Karpas-422 (cell line): ENCODE results near the gene DNAJC10. TPM values are rescaled to one million over a fixed set of nuclear protein-coding genes. Genes with fewer than 3 reads are reported as not detected.

Source experiments
- DNase-seq: peaks from one replicate; pipeline ENCODE4 v3.0.0-alpha.2; 2015
- H2AFZ ChIP-seq: fragments of 200-600 bp; sonication (generic); 2 replicates; pipeline ENCODE4 v1.6.1; 2014; ENCODE audit warnings: antibody characterized with exemption, low read length, mixed read lengths
- H3K27ac ChIP-seq: fragments of 200-600 bp; sonication (generic); 2 replicates; pipeline ENCODE4 v1.5.1; 2014; ENCODE audit warnings: mild to moderate bottlenecking, low read length, moderate library complexity
- H3K27me3 ChIP-seq: fragments of 200-600 bp; sonication (generic); 2 replicates; pipeline ENCODE4 v1.6.1; 2014; ENCODE audit warnings: low read length, mixed read lengths
- H3K36me3 ChIP-seq: fragments of 200-600 bp; sonication (generic); 2 replicates; pipeline ENCODE4 v1.6.1; 2014; ENCODE audit warnings: low read length, mixed read lengths; ENCODE audit not compliant: insufficient read depth
- H3K4me1 ChIP-seq: fragments of 200-600 bp; sonication (generic); 2 replicates; pipeline ENCODE4 v1.6.1; 2014; ENCODE audit warnings: mild to moderate bottlenecking, low read length, mixed read lengths
- H3K4me2 ChIP-seq: fragments of 200-600 bp; sonication (generic); 2 replicates; pipeline ENCODE4 v1.6.1; 2014; ENCODE audit warnings: low read length, low read depth, mild to moderate bottlenecking; ENCODE audit not compliant: poor library complexity, severe bottlenecking
- H3K4me3 ChIP-seq: fragments of 200-600 bp; sonication (generic); 2 replicates; pipeline ENCODE4 v1.5.1; 2014; ENCODE audit warnings: mild to moderate bottlenecking, antibody characterized with exemption, low read length, mixed read lengths
- H3K79me2 ChIP-seq: fragments of 200-600 bp; sonication (generic); 2 replicates; pipeline ENCODE4 v1.6.1; 2014; ENCODE audit warnings: mild to moderate bottlenecking, low read length, mixed read lengths
- H3K9ac ChIP-seq: fragments of 200-600 bp; sonication (generic); 2 replicates; pipeline ENCODE4 v1.6.0; 2014; ENCODE audit warnings: low read length
- H3K9me2 ChIP-seq: fragments of 200-600 bp; sonication (generic), shearing (Covaris generic); replicated peaks from 2 replicates; pipeline ENCODE4 v1.6.0; 2014; ENCODE audit warnings: mild to moderate bottlenecking, low read length, moderate library complexity; ENCODE audit not compliant: insufficient read depth
- H3K9me3 ChIP-seq: fragments of 300-700, 200-600 bp; sonication (generic); 2 replicates; pipeline ENCODE4 v1.6.1; 2014; ENCODE audit warnings: low read length, mixed read lengths
- H4K20me1 ChIP-seq: fragments of 200-600 bp; sonication (generic); 2 replicates; pipeline ENCODE4 v1.6.1; 2014; ENCODE audit warnings: mild to moderate bottlenecking, antibody characterized with exemption, low read length, low read depth; ENCODE audit not compliant: insufficient read depth
- total RNA-seq: library from RNA; depleted of rRNA; stranded (reverse); fragments of >200 nt; shearing (Covaris generic); gene quantifications from 2 replicates; pipeline ENCODE4 v1.2.3, GENCODE V29; 2014; ENCODE audit warnings: low replicate concordance

The DNAJC10 gene
- total RNA-seq, 1 experiment from 2014 or later, result 199 TPM

DNA sequence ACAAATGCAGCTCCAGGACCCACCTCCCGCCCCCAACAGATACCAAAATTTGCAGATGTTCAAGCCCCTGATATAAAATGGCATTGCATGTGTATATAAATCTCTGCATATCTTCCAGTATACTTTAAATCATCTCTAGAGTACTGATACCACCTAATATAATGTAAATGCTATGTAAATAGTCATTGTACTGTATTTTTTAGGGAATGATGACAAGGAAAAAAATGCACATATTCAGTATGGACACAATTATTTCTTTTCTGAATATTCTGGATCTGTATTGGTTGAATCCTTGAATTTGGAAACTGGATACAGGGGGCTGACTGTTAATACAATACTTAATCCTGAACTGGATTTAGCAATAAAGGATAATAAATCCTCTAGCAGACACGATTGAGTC is 82.7 kb downstream of the DNAJC10 start:
- H3K27me3 ChIP-seq, result 0 out of 2 replicates have a peak, but pooled peaks cover 2% of the 10 kb centered on the region
- no peaks in the 10 kb centered on the region for H3K79me2 ChIP-seq
- H4K20me1 ChIP-seq, result no peaks in the 10 kb centered on the region
- H2AFZ ChIP-seq, result no peak overlapping the region
- H3K4me2 ChIP-seq, result no peak overlapping the region
- H3K9ac ChIP-seq, result no peak overlapping the region
- H3K9me3 ChIP-seq, result no peaks in the 10 kb centered on the region
- H3K36me3 ChIP-seq, result no peaks in the 10 kb centered on the region
- no peaks in the 10 kb centered on the region for H3K4me1 ChIP-seq
- H3K27ac ChIP-seq, result no peak overlapping the region
- H3K9me2 ChIP-seq, result no peaks in the 10 kb centered on the region
- H3K4me3 ChIP-seq, result no peak overlapping the region
- no peak for DNase-seq

DNA sequence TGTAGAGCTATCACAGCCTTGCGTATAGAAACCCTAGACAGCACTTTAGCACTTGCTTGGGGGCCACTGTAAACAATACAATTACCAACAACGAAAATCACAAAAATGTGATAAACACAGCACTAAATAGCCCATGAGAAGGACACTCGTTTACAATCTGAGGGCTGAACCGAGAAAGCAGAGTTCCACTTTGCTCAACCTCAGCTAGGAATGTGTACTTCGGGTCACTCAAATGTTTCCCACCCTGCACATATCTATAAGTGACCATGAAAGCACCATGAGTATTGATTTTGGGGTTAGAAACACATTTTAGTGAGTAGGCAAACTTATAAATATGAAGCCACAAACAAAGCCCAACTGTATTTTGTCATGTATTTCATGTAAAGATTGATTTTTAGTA is 88.1 kb downstream of the DNAJC10 start:
- Histone ChIP-seq H3K9ac (no peak overlapping the region), H3K4me3 (no peak overlapping the region), H4K20me1 (no peaks in the 10 kb centered on the region), H3K4me2 (no peak overlapping the region), H3K27me3 (0 out of 2 replicates have a peak, but pooled peaks cover 2% of the 10 kb centered on the region), H3K27ac (no peak overlapping the region), H2AFZ (no peak overlapping the region), H3K9me3 (no peaks in the 10 kb centered on the region), H3K9me2 (no peaks in the 10 kb centered on the region), H3K79me2 (no peaks in the 10 kb centered on the region), H3K4me1 (no peaks in the 10 kb centered on the region), H3K36me3 (no peaks in the 10 kb centered on the region)
- DNase-seq, result no peak

DNA sequence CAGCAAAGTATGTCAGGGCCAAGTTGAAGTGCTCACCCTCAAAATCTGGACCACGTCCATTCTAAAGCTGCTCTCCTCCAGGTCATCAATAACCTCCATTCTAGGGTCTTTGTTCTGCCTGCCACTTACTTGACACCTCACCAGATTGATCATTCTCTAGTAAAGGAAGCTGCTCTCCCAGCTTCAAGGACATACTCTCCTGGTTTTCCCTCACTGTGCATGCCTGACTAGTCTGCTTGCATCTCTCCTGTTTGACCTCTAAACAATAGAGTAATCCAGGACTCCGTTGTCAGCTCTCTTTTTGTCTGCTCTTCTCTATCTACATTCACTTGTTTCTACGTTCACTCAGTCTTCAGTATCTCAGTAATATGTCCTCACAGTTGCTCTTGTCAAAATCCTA is 91.3 kb downstream of the DNAJC10 start:
- no peaks in the 10 kb centered on the region for H3K4me1 ChIP-seq
- H3K4me2 ChIP-seq, result no peak overlapping the region
- no peaks in the 10 kb centered on the region for H3K79me2 ChIP-seq
- H4K20me1 ChIP-seq, result no peaks in the 10 kb centered on the region
- no peak overlapping the region for H3K9ac ChIP-seq
- H3K9me3 ChIP-seq, result no peaks in the 10 kb centered on the region
- H3K27ac ChIP-seq, result no peak overlapping the region
- no peak for DNase-seq
- H3K27me3 ChIP-seq, result no peaks in the 10 kb centered on the region
- H3K4me3 ChIP-seq, result no peak overlapping the region
- H3K36me3 ChIP-seq, result no peaks in the 10 kb centered on the region
- no peaks in the 10 kb centered on the region for H3K9me2 ChIP-seq
- H2AFZ ChIP-seq, result no peak overlapping the region

DNA sequence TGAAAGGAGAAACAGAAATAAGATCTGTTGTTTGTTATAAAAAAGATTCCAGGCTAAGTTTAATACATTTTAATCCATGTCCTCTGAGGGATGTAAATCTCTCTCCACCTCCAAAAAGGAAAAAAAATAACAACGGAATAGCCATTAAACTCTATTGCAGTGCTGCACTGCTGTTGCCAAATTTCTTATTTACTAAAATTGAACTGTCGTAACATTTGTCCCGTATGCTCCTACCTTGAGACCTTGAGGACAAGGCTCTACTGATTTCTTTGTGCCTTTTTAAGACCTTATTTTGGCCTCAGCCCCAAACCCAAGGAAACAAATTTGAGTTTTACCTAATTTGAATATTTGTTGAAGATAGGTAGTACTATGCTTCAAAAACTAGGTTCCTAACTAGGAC is 94.0 kb downstream of the DNAJC10 start:
- no peaks in the 10 kb centered on the region for H3K9me2 ChIP-seq
- H3K9me3 ChIP-seq, result no peaks in the 10 kb centered on the region
- H3K79me2 ChIP-seq, result no peaks in the 10 kb centered on the region
- H3K4me2 ChIP-seq, result no peak overlapping the region
- H3K27ac ChIP-seq, result no peak overlapping the region
- no peak overlapping the region for H3K9ac ChIP-seq
- no peak for DNase-seq
- no peak overlapping the region for H3K4me3 ChIP-seq
- no peaks in the 10 kb centered on the region for H3K27me3 ChIP-seq
- no peaks in the 10 kb centered on the region for H4K20me1 ChIP-seq
- H2AFZ ChIP-seq, result no peak overlapping the region
- H3K4me1 ChIP-seq, result no peaks in the 10 kb centered on the region
- H3K36me3 ChIP-seq, result no peaks in the 10 kb centered on the region

DNA sequence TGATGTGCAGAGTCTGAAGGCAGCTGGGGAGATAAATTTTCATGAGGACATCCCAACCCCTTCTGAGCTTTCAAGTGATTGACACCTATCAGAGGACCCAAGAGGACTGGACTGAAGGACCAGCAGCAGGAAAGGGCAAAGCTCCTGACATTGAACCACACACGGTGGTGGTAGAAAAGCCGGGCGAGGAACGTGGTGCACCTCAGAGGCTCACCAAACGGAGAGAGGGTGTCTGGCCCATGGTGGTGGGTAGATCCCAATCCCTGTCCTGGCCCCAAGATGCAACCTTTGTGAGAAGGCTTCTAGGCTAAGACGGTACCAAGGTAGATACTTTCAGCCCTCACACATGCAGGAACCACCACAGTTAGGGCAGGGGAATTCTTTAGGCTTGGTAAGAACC is 98.3 kb downstream of the DNAJC10 start:
- no peaks in the 10 kb centered on the region for H3K79me2 ChIP-seq
- H4K20me1 ChIP-seq, result no peaks in the 10 kb centered on the region
- no peaks in the 10 kb centered on the region for H3K27me3 ChIP-seq
- H3K27ac ChIP-seq, result no peak overlapping the region
- H3K4me2 ChIP-seq, result no peak overlapping the region
- H2AFZ ChIP-seq, result no peak overlapping the region
- H3K36me3 ChIP-seq, result no peaks in the 10 kb centered on the region
- DNase-seq, result no peak
- H3K4me3 ChIP-seq, result no peak overlapping the region
- H3K9ac ChIP-seq, result no peak overlapping the region
- no peaks in the 10 kb centered on the region for H3K4me1 ChIP-seq
- H3K9me2 ChIP-seq, result no peaks in the 10 kb centered on the region
- H3K9me3 ChIP-seq, result no peaks in the 10 kb centered on the region

DNA sequence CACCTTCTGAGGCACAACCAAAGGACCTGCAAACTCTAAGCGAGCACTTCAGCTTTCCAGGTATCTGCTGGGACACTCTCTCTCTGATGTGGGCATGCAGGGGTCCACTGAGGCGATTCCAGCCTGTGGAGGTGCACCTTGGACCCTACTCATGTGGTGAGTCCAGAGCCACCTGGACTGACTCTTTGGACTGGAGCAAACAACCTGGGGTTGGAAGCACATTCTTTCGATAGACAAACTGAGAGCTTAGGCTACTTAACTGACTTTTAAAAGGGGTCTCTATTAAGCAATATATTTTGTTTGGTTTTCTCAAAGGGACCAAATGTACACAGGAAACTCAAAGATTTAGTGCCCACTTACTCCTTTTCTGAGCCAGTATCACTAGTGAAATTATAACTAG is 98.7 kb downstream of the DNAJC10 start:
- Histone ChIP-seq H3K4me1 (no peaks in the 10 kb centered on the region), H3K27ac (no peak overlapping the region), H3K4me2 (no peak overlapping the region), H3K9ac (no peak overlapping the region), H3K9me3 (no peaks in the 10 kb centered on the region), H3K27me3 (no peaks in the 10 kb centered on the region), H2AFZ (no peak overlapping the region), H3K36me3 (no peaks in the 10 kb centered on the region), H4K20me1 (no peaks in the 10 kb centered on the region), H3K4me3 (no peak overlapping the region), H3K79me2 (no peaks in the 10 kb centered on the region), H3K9me2 (no peaks in the 10 kb centered on the region)
- no peak for DNase-seq

DNA sequence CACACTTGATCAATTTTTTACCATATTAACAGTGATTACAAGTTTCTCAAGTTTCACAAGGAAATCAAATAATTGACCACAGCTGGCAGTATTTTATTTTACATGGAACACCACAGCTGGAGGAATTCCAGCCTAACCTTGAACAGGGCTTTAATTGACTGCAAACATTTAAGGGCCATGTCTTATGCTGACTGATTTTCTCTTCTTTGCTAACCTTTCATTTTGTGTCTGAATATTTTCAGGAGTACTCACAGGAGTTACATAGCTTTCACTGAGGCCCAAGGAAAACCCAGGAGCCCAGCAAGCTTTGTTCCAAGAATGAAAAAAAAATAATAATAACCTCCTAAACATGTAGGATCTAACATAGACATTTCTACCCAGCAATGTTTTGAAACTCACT is 100.8 kb downstream of the DNAJC10 start:
- Histone ChIP-seq H3K4me3 (no peak overlapping the region), H3K9ac (no peak overlapping the region)

DNA sequence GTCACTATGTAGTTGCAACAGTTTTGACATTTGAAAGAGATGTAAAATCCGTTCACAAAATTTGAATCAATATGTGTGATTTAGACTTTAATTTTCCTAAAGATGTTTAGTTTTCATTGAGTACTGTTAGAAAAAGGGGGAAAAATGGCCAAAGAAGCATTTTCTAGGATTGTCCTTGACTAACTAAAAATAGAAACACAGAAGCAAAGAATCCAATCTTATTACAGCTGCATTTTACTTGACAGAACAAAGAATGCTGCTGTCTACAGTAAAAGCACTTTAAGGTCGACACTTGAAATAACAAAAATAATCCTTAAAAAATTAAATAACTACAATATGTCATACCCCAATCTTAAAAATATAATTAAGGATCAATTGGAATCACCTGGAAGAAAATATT is 101.5 kb downstream of the DNAJC10 start:
- Histone ChIP-seq H3K4me3 (no peak overlapping the region), H2AFZ (no peak overlapping the region), H3K4me1 (no peaks in the 10 kb centered on the region), H3K9me2 (no peaks in the 10 kb centered on the region), H3K27me3 (no peaks in the 10 kb centered on the region), H3K4me2 (no peak overlapping the region), H3K79me2 (no peaks in the 10 kb centered on the region), H4K20me1 (no peaks in the 10 kb centered on the region), H3K9ac (no peak overlapping the region), H3K36me3 (no peaks in the 10 kb centered on the region), H3K9me3 (no peaks in the 10 kb centered on the region), H3K27ac (no peak overlapping the region)
- DNase-seq, result no peak

More for the DNA sequence above, 100.8 kb downstream of the DNAJC10 start:
- Histone ChIP-seq H3K79me2 (no peaks in the 10 kb centered on the region), H3K4me1 (no peaks in the 10 kb centered on the region), H2AFZ (no peak overlapping the region), H3K9me3 (no peaks in the 10 kb centered on the region), H3K9me2 (no peaks in the 10 kb centered on the region), H3K36me3 (no peaks in the 10 kb centered on the region), H3K27ac (no peak overlapping the region), H3K27me3 (no peaks in the 10 kb centered on the region), H3K4me2 (no peak overlapping the region), H4K20me1 (no peaks in the 10 kb centered on the region)
- no peak for DNase-seq

DNA sequence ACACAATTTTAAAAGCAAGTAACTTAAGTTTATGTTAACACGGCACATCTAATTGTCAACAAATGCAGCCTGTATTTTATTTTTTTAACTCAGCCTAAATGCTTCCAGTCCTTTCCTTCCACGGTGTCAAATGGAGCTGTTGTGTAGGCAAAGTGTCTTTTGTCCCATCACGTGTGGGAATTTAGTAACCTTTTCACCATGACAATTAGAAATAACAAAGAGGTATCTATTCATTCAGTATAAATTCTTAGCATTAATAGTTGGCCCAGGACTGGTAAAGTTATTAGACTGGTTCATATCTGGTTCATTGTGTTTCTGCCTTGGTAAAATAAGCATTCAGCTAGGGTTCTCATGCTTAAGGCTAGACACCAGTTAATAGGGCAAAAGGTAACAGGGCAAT is 102.4 kb downstream of the DNAJC10 start:
- no peak for DNase-seq
- H3K79me2 ChIP-seq, result no peaks in the 10 kb centered on the region

More for the DNA sequence above, 102.4 kb downstream of the DNAJC10 start:
- Histone ChIP-seq H3K27ac (no peak overlapping the region), H2AFZ (no peak overlapping the region), H3K9me3 (no peaks in the 10 kb centered on the region), H3K9ac (no peak overlapping the region), H3K36me3 (no peaks in the 10 kb centered on the region), H4K20me1 (no peaks in the 10 kb centered on the region), H3K4me1 (no peaks in the 10 kb centered on the region), H3K4me3 (no peak overlapping the region), H3K27me3 (no peaks in the 10 kb centered on the region), H3K9me2 (no peaks in the 10 kb centered on the region), H3K4me2 (no peak overlapping the region)
